Peyer's patch (tissue), 4 donors: ENCODE data around the gene ATXN7L3B.

ENCODE experiments used
- CTCF ChIP-seq, 6 experiments: fragments of 450-650 bp in 4 of 6; fragments of 200-600 bp in 2 of 6; sonication (generic) in 1 of 6; IDR thresholded peaks; one replicate each; pipeline ENCODE4 v1.5.1; 2017 to 2019; ENCODE audit warnings: antibody characterized with exemption in 6 of 6, mild to moderate bottlenecking in 3 of 6, moderate library complexity in 1 of 6
- POLR2A ChIP-seq, 2 donors: fragments of 450-650 bp; IDR thresholded peaks; one replicate each; pipeline ENCODE4 v1.5.1; 2017; ENCODE audit warnings: antibody characterized with exemption in 2 of 2, mild to moderate bottlenecking in 2 of 2, moderate library complexity in 2 of 2

GRCh38 chr12:74541074-74541473, 3.4 kb downstream of the ATXN7L3B start:
- no peak for TF ChIP-seq CTCF (IDR thresholded peaks at IDR 0.05)
- no peak for TF ChIP-seq POLR2A (IDR thresholded peaks at IDR 0.05)
